Mesothelial cell of epicardium (in vitro differentiated cells): ENCODE data around the gene RPUSD4. TPM values are rescaled to one million over a fixed set of nuclear protein-coding genes. Genes with fewer than 3 reads are reported as not detected.

Experiments
- DNase-seq, 2 experiments: peaks; one replicate each; pipeline ENCODE4 v3.0.0; 2021; ENCODE audit warnings: low spot score in 2 of 2; ENCODE audit not compliant: unreplicated experiment in 2 of 2
- H3K27ac Mint-ChIP-seq: 2 replicates; pipeline ENCODE4 v1.8.0; 2021; ENCODE audit warnings: mixed read lengths
- H3K27me3 Mint-ChIP-seq: 2 replicates; pipeline ENCODE4 v1.8.0; 2021; ENCODE audit warnings: low read depth, mixed read lengths
- H3K36me3 Mint-ChIP-seq: 2 replicates; pipeline ENCODE4 v1.8.0; 2021; ENCODE audit warnings: mixed read lengths
- H3K4me1 Mint-ChIP-seq: 2 replicates; pipeline ENCODE4 v1.8.0; 2021; ENCODE audit warnings: mixed read lengths
- H3K4me3 Mint-ChIP-seq: 2 replicates; pipeline ENCODE4 v1.8.0; 2021; ENCODE audit warnings: mild to moderate bottlenecking, moderate library complexity, mixed read lengths
- H3K9me3 Mint-ChIP-seq: 2 replicates; pipeline ENCODE4 v1.8.0; 2021; ENCODE audit warnings: mixed read lengths
- CTCF ChIP-seq: fragments of 200-600 bp; sonication (generic); IDR thresholded peaks from one replicate; pipeline ENCODE4 v1.5.0; 2021; ENCODE audit warnings: antibody characterized with exemption; ENCODE audit not compliant: unreplicated experiment
- total RNA-seq: library from RNA; stranded (reverse); gene quantifications from 3 replicates; pipeline ENCODE4 v1.2.1, GENCODE V29; 2021

Gene RPUSD4
- total RNA-seq, 1 donor from 2014 or later, result 41.6 TPM

DNA sequence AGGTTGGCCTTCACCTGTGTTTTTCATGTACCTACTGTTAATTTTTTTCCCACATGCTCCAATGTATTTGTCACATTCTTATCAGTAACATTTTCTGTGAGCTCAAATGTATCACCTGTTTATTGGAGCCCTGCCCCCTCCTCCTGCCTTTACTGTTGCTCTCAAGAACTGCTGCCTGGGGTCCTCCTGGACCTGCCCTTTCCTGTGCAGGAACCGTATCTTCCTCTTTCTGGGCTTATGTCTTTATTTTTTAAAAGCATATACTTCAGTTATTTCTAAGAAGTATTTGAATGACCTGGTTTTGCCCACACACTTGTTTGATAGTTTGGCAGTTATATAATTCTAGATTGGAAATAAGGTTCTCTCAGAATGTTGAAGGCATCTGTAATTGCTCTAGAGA lies 6.0 kb upstream of the RPUSD4 start:
- Mint-ChIP-seq H3K27ac (no peak overlapping the region), H3K4me1 (peaks cover 7% of the 10 kb centered on the region), H3K4me3 (no peak overlapping the region), H3K36me3 (no peaks in the 10 kb centered on the region), H3K27me3 (no peaks in the 10 kb centered on the region), H3K9me3 (no peaks in the 10 kb centered on the region)
- no peak for TF ChIP-seq CTCF
- no peak for DNase-seq

- no peaks in the 10 kb centered on the region for H3K27me3 Mint-ChIP-seq
- H3K4me1 Mint-ChIP-seq, result peaks cover 12% of the 10 kb centered on the region
These were observed 5.3 kb upstream of the RPUSD4 start for GRCh38 chr11:126216526-126217305.

DNA sequence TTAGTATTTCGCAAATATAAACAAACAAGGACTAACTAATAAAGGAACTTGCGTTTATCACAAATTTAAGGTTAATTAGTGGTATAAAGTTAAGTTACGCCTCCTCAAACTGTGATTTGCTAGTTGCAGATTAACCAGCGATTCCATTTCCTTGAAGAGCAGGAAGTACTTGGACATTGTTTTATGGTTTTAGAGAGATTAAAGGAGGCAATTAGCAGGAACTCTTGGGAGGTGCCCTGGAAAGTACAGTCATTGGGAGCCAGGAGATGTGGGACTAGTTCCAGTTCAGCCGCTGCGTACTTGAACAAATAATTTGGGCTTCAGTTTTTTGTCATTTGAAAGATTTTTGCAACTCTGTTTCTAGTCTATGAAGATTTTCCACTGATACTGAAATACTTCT lies 3.4 kb upstream of the RPUSD4 start:
- Mint-ChIP-seq H3K4me3 (no peak overlapping the region), H3K4me1 (peaks cover 23% of the 10 kb centered on the region), H3K27me3 (no peaks in the 10 kb centered on the region), H3K36me3 (no peaks in the 10 kb centered on the region), H3K27ac (no peak overlapping the region), H3K9me3 (no peaks in the 10 kb centered on the region)
- no peak for DNase-seq
- TF ChIP-seq CTCF, result no peak

More at GRCh38 chr11:126216526-126217305, 5.3 kb upstream of the RPUSD4 start:
- Mint-ChIP-seq H3K4me3 (no peak overlapping the region), H3K36me3 (no peaks in the 10 kb centered on the region), H3K27ac (no peak overlapping the region), H3K9me3 (no peaks in the 10 kb centered on the region)
- no peak for DNase-seq
- TF ChIP-seq CTCF, result no peak

DNA sequence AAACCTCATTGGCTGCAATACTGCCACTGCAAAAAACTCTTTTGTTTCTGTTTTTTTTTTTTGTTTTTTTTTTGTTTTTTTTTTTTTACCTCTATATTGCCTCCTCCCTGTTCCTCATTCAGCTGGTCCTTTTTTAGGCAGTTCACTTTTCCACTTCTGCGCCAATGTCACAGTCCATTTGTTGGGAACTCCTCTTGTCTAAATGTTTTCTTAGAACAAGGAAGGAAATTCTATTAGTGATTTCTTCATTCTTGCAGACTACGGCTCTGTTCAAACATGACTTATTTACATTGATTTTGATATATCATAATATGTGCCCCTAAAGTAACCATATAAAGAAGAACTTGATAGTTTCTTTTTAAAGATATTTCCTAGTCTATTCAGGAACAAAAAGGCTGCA lies 3.0 kb upstream of the RPUSD4 start:
- H3K4me1 Mint-ChIP-seq, result peaks cover 23% of the 10 kb centered on the region
- no peak for TF ChIP-seq CTCF
- no peaks in the 10 kb centered on the region for H3K27me3 Mint-ChIP-seq
- H3K36me3 Mint-ChIP-seq, result peaks cover 2% of the 10 kb centered on the region
- no peak overlapping the region for H3K4me3 Mint-ChIP-seq
- no peaks in the 10 kb centered on the region for H3K9me3 Mint-ChIP-seq
- no peak for DNase-seq
- H3K27ac Mint-ChIP-seq, result no peak overlapping the region

GRCh38 chr11:126212089-126212660 lies 725 bp upstream of the RPUSD4 start:
- peak overlapping the region; percentile 98 for H3K4me3 Mint-ChIP-seq
- no peak for TF ChIP-seq CTCF
- no peak for DNase-seq
- no peaks in the 10 kb centered on the region for H3K27me3 Mint-ChIP-seq
- H3K36me3 Mint-ChIP-seq, result peaks cover 6% of the 10 kb centered on the region
- H3K4me1 Mint-ChIP-seq, result peaks cover 23% of the 10 kb centered on the region
- peak overlapping the region; percentile 99 for H3K27ac Mint-ChIP-seq
- no peaks in the 10 kb centered on the region for H3K9me3 Mint-ChIP-seq
